Measurements from ENCODE around the gene HAL. TPM values are rescaled to one million over a fixed set of nuclear protein-coding genes. Genes with fewer than 3 reads are reported as not detected.

HAL gene
- total and polyA plus RNA-seq, 2 experiments from 2014 or later, result 0.91 to 1.3 TPM

GRCh38 chr12:95967301-95967700 lies 28.8 kb downstream of the HAL start:
- Histone ChIP-seq H3K4me2 (no peak overlapping the region), H3K79me2 (no peaks in the 10 kb centered on the region), H3K4me1 (ENCODE audit: insufficient read depth) (peaks cover 4% of the 10 kb centered on the region), H3K9me2 (replicated peaks; ENCODE audit: insufficient read depth) (no peaks in the 10 kb centered on the region), H2AFZ (no peak overlapping the region), H3K4me3 (no peak overlapping the region), H3K27me3 (no peaks in the 10 kb centered on the region), H3K9me3 (ENCODE audit: low read depth) (no peaks in the 10 kb centered on the region), H3K36me3 (replicated peaks; ENCODE audit: insufficient read depth, low read depth) (no peaks in the 10 kb centered on the region), H3K27ac (no peak overlapping the region), H4K20me1 (ENCODE audit: insufficient read depth, poor library complexity, severe bottlenecking) (no peaks in the 10 kb centered on the region)
- DNase-seq (ENCODE audit: low spot score), result no peak
- WGBS (ENCODE audit: low lambda C conversion rate, missing lambda C conversion rate), result 98% methylated on average over 2 of the region's 2 CpGs
- TF ChIP-seq CTCF (IDR thresholded peaks at IDR 0.05; ENCODE audit: poor library complexity) (no peak), EZH2phosphoT487 (IDR thresholded peaks at IDR 0.05; ENCODE audit: low read depth, severe bottlenecking, unreplicated experiment) (no peak), EZH2 (IDR thresholded peaks at IDR 0.05; ENCODE audit: borderline replicate concordance) (no peak)

- H2AFZ ChIP-seq, result no peak overlapping the region
- DNase-seq (ENCODE audit: low spot score), result no peak
- H3K27ac ChIP-seq, result no peak overlapping the region
- no peaks in the 10 kb centered on the region for H3K36me3 ChIP-seq (replicated peaks; ENCODE audit: insufficient read depth, low read depth)
- H3K9me3 ChIP-seq (ENCODE audit: low read depth), result no peaks in the 10 kb centered on the region
- no peaks in the 10 kb centered on the region for H3K27me3 ChIP-seq
- 42% methylated on average over 7 of the region's 7 CpGs for WGBS (ENCODE audit: low lambda C conversion rate, missing lambda C conversion rate)
- no peak overlapping the region for H3K4me3 ChIP-seq
- H4K20me1 ChIP-seq (ENCODE audit: insufficient read depth, poor library complexity, severe bottlenecking), result no peaks in the 10 kb centered on the region
- no peak overlapping the region for H3K4me2 ChIP-seq
- H3K4me1 ChIP-seq (ENCODE audit: insufficient read depth), result no peaks in the 10 kb centered on the region
- H3K9me2 ChIP-seq (replicated peaks; ENCODE audit: insufficient read depth), result no peaks in the 10 kb centered on the region
- H3K79me2 ChIP-seq, result no peaks in the 10 kb centered on the region
- TF ChIP-seq EZH2phosphoT487 (IDR thresholded peaks at IDR 0.05; ENCODE audit: low read depth, severe bottlenecking, unreplicated experiment) (no peak), CTCF (IDR thresholded peaks at IDR 0.05; ENCODE audit: poor library complexity) (no peak), EZH2 (IDR thresholded peaks at IDR 0.05; ENCODE audit: borderline replicate concordance) (no peak)
Observed at GRCh38 chr12:95966287-95966870, 29.8 kb downstream of the HAL start.

GRCh38 chr12:95963096-95963495 lies 33.0 kb downstream of the HAL start:
- Histone ChIP-seq H4K20me1 (ENCODE audit: insufficient read depth, poor library complexity, severe bottlenecking) (no peaks in the 10 kb centered on the region), H3K79me2 (no peaks in the 10 kb centered on the region), H2AFZ (no peak overlapping the region), H3K9me3 (ENCODE audit: low read depth) (no peaks in the 10 kb centered on the region), H3K27ac (no peak overlapping the region), H3K9me2 (replicated peaks; ENCODE audit: insufficient read depth) (no peaks in the 10 kb centered on the region), H3K4me3 (no peak overlapping the region), H3K27me3 (no peaks in the 10 kb centered on the region), H3K4me1 (ENCODE audit: insufficient read depth) (no peaks in the 10 kb centered on the region), H3K36me3 (replicated peaks; ENCODE audit: insufficient read depth, low read depth) (no peaks in the 10 kb centered on the region), H3K4me2 (no peak overlapping the region)
- WGBS (ENCODE audit: low lambda C conversion rate, missing lambda C conversion rate), result 91% methylated on average over 2 of the region's 2 CpGs
- TF ChIP-seq CTCF (IDR thresholded peaks at IDR 0.05; ENCODE audit: poor library complexity) (no peak), EZH2phosphoT487 (IDR thresholded peaks at IDR 0.05; ENCODE audit: low read depth, severe bottlenecking, unreplicated experiment) (no peak), EZH2 (IDR thresholded peaks at IDR 0.05; ENCODE audit: borderline replicate concordance) (no peak)
- DNase-seq (ENCODE audit: low spot score), result no peak
